ENCODE results near the gene VIP. TPM values are rescaled to one million over a fixed set of nuclear protein-coding genes. Genes with fewer than 3 reads are reported as not detected.

Gene VIP
- total and polyA plus RNA-seq, 2 of the 8 experiments (the other 6 are each of a cell fraction or from before 2014, with no cell fraction given), result not detected

DNA sequence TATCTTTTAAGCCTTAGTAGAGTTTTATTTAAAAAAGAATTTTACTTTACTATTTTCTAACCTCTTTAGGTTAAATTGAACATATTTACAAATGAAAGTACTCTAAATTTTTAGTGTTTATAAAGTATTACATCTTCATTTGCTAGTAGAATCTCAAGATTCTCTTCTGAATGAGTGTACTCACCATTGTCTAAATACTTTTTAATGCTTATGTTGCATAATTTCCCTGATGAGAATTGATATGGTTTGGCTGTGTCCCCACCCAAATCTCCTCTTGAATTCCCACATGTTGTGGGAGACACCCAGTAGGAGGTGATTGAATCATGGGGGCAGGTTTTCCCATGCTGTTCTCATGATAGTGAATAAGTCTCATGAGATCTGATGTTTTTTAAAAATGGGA is 53.6 kb downstream of the VIP start:
- no peak overlapping the region for H3K18ac ChIP-seq (ENCODE audit: extremely low read depth, low read length)
- H2AFZ ChIP-seq (ENCODE audit: low read length), result no peak overlapping the region
- no peak overlapping the region for H3K9ac ChIP-seq (replicated peaks in 1 of 4; ENCODE audit: extremely low read depth in 1 of 4, low read depth in 3 of 4, low read length in 3 of 4)
- no peak overlapping the region for H3K14ac ChIP-seq (ENCODE audit: insufficient read length)
- no peak overlapping the region for H4K8ac ChIP-seq (ENCODE audit: extremely low read depth, insufficient read depth, low read length)
- H2BK120ac ChIP-seq (replicated peaks; ENCODE audit: low read depth, low read length), result no peak overlapping the region
- ChIA-PET POLR2A (ENCODE audit: partially characterized antibody) (no interaction called here), CTCF (ENCODE audit: partially characterized antibody) (no interaction called here)
- H3K9me3 ChIP-seq (ENCODE audit: insufficient read depth in 2 of 2, low read depth in 1 of 2, low read length in 1 of 2), result no peaks in the 10 kb centered on the region
- H4K5ac ChIP-seq (ENCODE audit: insufficient read length, low read depth, low read length), result no peak overlapping the region
- no peak overlapping the region for H2AK5ac ChIP-seq (ENCODE audit: low read depth, low read length)
- H4K20me1 ChIP-seq (replicated peaks in 1 of 2; ENCODE audit: control insufficient read depth in 1 of 2, insufficient read depth in 2 of 2, low read length in 2 of 2), result no peaks in the 10 kb centered on the region
- no peak overlapping the region for H3K27ac ChIP-seq (ENCODE audit: low read depth, low read length)
- H3K79me1 ChIP-seq (ENCODE audit: low read depth, low read length), result no peaks in the 10 kb centered on the region
- H3K79me2 ChIP-seq (ENCODE audit: control insufficient read depth in 1 of 2, insufficient read depth in 2 of 2, low read length in 2 of 2), result no peaks in the 10 kb centered on the region
- no peak for FAIRE-seq
- H2BK15ac ChIP-seq (ENCODE audit: low read length), result no peak overlapping the region
- no peaks in the 10 kb centered on the region for H3K36me3 ChIP-seq (ENCODE audit: control insufficient read depth in 2 of 4, insufficient read depth in 4 of 4, low read length in 3 of 4)
- no peak overlapping the region for H2BK12ac ChIP-seq (ENCODE audit: low read depth, low read length)
- H3K23ac ChIP-seq (ENCODE audit: insufficient read length), result no peak overlapping the region
- no peak for DNase-seq (ENCODE audit: low read depth in 1 of 2, low spot score in 2 of 2)
- H4K91ac ChIP-seq (replicated peaks; ENCODE audit: insufficient read length, low read length), result no peak overlapping the region
- H3K27me3 ChIP-seq (replicated peaks in 1 of 4; ENCODE audit: control insufficient read depth in 3 of 4, extremely low read depth in 1 of 4, insufficient read depth in 3 of 4, low read length in 3 of 4), result no peaks in the 10 kb centered on the region
- H3K56ac ChIP-seq (replicated peaks; ENCODE audit: insufficient read length, low read depth, low read length), result no peak overlapping the region
- H3K4me3 ChIP-seq (ENCODE audit: extremely low read depth in 1 of 4, insufficient read depth in 2 of 4, low read depth in 3 of 4, low read length in 4 of 4), result no peak overlapping the region
- TF ChIP-seq NRF1 (IDR thresholded peaks at IDR 0.05; ENCODE audit: low read depth, low read length) (no peak), KDM4A (IDR thresholded peaks at IDR 0.05; ENCODE audit: low read depth, low read length, severe bottlenecking) (no peak), EP300 (IDR thresholded peaks at IDR 0.05; ENCODE audit: borderline replicate concordance in 1 of 2, low read depth in 2 of 2, low read length in 2 of 2) (no peak), SIRT6 (IDR thresholded peaks at IDR 0.05; ENCODE audit: low read length) (no peak), SP4 (IDR thresholded peaks at IDR 0.05; ENCODE audit: low read length) (no peak), JUND (IDR thresholded peaks at IDR 0.05; ENCODE audit: low read length) (no peak)
- no peak overlapping the region for H3K4ac ChIP-seq (replicated peaks; ENCODE audit: insufficient read length, low read depth, low read length)
- no peak overlapping the region for H2BK20ac ChIP-seq (ENCODE audit: low read length)
- no peak overlapping the region for H2BK5ac ChIP-seq (ENCODE audit: low read depth, low read length)
- no peak overlapping the region for H3K4me2 ChIP-seq (ENCODE audit: insufficient read depth in 1 of 2, low read depth in 2 of 2, low read length in 2 of 2)
- peaks cover 0 to 2% (median 0%) of the 10 kb centered on the region in 4 experiments; a peak in 1 of 7 replicates for H3K4me1 ChIP-seq (replicated peaks in 1 of 4; ENCODE audit: control insufficient read depth in 3 of 4, insufficient read depth in 4 of 4, low read length in 3 of 4)
- no peaks in the 10 kb centered on the region for H3K23me2 ChIP-seq (ENCODE audit: low read depth, low read length)
